T follicular helper cell (primary cell): ENCODE results near the gene KCNN3.

Experiments
- DNase-seq: peaks from one replicate; pipeline ENCODE4 v3.0.0-alpha.2; 2020; ENCODE audit warnings: low read depth

The KCNN3 gene

DNA sequence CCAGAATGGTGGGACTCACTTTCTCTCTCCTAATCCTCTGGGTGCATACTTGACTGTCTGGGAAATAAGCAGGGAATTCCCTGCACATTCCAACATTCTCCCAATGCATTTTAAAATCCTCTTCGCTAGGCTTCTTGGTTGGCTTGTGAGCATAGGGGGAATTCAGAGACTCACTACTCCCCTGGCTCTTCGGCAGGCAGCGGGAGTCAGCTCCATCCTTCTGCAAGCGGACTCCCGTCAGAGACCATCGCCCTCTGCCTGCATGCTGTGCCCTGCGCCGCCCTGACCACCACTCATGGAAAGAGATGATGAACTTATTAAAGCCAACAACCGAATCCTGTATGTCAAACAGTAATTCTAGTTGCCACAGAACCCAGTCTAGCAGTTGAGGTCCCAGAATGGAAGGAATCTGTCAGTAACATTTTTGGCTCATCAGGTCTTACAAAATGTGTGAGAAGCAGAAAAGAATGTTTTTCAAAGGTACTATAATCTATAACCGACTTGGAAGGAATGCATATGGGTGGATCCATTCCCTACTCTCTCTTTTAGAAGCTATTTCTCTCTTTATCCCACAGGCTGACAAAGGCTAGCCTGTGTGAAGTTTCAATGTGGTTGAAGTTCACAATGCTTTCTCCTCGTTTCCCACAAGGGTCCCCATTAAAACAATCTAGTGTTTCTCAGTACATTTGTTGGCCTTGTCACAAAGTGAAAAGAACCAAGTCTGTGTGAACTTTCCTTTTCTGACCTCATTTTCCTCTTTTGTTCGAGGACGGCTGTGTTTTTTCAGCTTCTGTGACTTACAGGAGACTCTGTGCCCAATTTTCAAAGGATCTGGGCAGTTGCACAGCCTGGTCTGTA is 143.0 kb downstream of the KCNN3 start:
- DNase-seq, result no peak

GRCh38 chr1:154726443-154726842 is 143.6 kb downstream of the KCNN3 start:
- no peak for DNase-seq

DNA sequence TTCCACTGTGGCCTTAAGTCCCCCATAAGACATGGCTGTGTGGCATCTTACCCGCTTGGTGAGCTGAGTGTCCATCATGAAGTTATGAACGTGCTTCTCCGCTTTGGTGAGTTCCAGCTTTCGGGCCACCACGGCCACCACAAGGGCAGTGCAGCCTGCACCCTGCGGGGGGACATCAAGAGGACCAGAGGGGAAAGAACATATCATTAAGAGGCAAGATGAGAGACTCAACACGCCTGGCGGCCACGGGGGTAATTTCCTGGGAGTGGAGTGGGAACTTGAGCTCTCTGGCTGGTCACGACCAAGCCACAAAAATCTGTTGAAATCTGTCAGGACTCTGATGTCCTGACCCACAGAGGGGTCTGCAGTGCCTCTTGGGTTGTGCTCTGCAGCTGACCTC is 144.2 kb downstream of the KCNN3 start:
- DNase-seq, result no peak

DNA sequence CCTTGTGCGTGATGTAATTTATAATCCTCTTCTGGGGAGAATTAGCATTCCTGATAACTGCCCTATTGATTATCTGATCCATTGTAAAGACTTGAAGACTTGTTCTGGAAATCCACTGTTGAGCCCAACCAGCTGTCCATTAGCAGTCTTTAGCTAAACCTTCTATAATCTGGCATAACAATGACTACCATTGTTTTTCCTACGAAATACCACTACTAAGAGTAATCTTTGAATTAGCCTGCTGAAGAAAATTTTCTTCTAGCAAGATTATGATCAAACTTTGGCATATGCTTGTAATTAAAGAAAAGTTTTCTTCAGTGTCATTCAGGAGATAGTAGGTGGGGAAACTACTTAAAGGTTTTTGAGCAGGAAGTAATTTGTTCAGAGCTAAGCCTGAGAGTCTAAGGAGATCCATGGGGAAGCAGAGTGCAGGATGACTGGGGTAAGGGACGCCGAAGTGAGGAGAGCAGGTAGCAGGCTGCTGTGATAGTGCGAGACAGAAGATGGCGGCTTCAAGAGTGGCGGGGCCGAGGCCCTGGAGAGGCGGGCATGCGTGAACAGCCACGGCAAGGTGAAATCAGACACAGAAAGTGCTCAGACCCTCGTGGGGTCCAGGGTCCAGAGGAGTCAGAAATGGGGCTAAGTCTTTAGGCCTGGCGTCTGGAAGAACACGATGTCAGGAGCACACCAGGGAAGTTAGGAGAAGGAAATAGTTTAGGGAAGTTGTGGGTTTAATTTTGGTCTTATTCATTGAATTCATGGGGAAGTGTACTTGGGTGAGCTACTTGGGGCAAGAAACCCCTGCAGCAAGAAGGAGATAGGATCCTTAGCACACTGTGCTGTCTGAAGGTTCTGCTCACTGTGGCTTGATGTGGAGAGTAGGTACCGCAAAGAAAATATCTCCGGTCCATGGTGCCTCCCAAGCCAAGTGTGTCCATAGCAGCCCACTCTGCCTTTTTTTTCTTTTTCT is 149.5 kb downstream of the KCNN3 start:
- DNase-seq, result no peak

GRCh38 chr1:154719586-154720327 is 150.3 kb downstream of the KCNN3 start:
- no peak for DNase-seq

DNA sequence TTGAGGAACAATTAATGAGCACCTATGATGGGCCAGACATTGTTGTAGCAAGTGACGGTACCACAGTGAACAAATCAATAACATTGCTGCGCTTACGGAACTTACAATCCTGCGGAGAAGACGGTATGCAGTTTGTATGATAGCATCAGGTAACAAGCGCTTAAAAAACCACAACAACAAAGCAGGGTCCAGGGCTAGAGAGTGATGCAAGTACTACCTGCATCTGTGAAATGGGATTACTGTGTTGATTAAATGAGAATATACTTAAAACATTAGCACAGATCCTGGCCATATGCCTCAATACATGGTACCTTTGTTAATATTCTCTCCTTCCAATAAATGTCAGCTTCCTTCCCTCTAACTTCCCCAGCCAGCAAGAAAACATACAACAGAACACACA is 151.5 kb downstream of the KCNN3 start:
- no peak for DNase-seq

GRCh38 chr1:154717528-154717924 is 152.6 kb downstream of the KCNN3 start:
- DNase-seq, result no peak

GRCh38 chr1:154716614-154717527 is 153.2 kb downstream of the KCNN3 start:
- no peak for DNase-seq

DNA sequence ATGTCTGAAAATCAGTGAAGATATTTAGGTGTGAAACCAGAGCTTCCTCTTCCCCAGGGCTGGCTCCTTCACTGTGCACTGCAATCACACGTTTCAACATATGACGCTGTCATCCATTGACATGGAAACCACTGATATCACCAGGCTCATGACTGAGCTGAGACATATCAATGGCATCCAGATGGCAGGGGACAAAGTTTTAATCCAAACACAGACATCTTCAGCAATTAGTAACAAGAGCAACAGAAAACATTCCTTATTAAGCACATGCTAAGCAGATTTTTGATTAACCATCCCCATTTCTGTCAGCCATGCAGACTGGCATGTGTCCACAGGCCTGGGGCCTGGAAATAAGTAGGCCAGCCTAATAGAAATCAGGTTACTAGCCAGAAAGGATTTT is 154.1 kb downstream of the KCNN3 start:
- DNase-seq, result no peak

DNA sequence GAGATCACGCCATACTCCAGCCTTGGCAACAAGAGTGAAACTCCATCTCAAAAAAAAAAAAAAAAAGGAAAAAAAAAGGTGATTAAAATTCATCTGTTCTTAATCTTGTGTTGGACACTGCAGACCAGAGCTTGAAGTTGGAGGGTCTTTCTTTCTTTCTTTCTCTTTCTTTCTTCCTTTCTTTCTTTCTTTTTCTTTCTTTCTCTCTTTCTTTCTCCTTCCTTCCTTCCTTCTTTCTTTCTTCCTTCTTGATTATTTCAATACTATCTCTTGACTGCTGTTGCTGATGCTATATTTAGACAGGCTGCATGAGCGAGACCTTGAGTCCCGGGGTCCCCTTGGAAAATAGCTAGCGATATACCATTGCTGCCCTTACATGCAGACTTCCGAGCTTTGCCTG is 154.7 kb downstream of the KCNN3 start:
- no peak for DNase-seq

- no peak for DNase-seq
Observed at GRCh38 chr1:154714638-154715037, 155.4 kb downstream of the KCNN3 start.

- DNase-seq, result no peak
Observed at GRCh38 chr1:154714052-154714623, 155.9 kb downstream of the KCNN3 start.

GRCh38 chr1:154713005-154713404 is 157.1 kb downstream of the KCNN3 start:
- DNase-seq, result no peak

GRCh38 chr1:154712166-154712810 is 157.8 kb downstream of the KCNN3 start:
- DNase-seq, result no peak

DNA sequence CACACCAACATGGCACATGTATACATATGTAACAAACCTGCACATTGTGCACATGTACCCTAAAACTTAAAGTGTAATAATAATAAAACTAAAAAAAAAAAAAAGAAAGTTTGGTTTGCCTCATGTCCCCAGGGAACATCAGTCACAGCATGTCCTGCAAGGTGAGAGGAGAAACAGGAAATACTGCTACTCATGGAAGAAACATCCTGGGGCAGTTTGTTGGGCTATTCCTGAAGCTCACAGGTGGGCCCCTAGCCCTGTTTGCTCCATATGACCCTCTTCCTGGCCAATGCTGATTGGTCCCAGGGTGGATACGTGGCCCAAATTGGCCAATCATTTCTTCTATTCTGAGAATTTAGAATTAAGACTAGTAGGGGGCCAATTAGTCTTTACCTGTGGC is 158.7 kb downstream of the KCNN3 start:
- no peak for DNase-seq

DNA sequence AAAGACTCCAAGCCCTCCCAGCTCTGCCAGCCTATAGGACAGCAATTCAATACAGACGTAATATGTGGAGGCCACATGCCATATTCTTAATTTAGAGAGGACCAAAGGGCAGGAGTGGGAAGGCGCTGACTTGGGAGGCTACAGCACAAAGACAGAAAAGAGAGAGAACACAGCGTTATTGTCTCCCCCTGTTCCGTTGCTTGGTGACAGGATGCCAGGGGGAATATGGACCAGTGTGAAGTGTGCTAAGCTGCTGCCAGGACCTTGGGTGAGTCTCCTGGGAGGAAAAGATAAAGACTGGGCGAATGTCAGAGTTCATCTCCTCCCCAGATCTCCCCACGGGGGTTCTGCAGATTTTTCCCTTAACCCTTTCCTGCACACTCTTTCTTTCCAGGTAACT is 160.0 kb downstream of the KCNN3 start:
- no peak for DNase-seq

GRCh38 chr1:154707901-154708463 is 162.1 kb downstream of the KCNN3 start:
- no peak for DNase-seq

- DNase-seq, result no peak
Observed at GRCh38 chr1:154706851-154707250, 163.2 kb downstream of the KCNN3 start.

DNA sequence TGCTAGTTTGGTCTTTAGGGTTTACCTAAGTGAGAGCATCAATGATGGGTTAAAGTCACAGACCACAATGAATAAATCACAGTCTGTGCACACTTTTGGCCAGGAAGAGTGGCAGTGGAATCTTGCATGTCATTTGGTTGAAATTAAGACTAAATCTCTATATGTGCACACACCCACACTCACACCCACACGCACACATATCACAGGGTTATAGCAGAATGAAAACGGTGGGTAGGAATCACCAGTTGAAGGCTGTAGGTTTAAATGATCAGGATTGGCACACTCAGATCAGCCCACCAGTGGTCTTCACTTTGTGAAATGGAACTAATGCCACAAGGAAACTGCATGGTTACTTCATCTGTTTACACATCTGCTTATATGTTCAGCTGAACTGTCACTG is 164.5 kb downstream of the KCNN3 start:
- no peak for DNase-seq

- DNase-seq, result no peak
Observed at GRCh38 chr1:154703170-154703569, 166.9 kb downstream of the KCNN3 start.
